GM23248 (cell line): ENCODE data around the gene TDO2. TPM values are rescaled to one million over a fixed set of nuclear protein-coding genes. Genes with fewer than 3 reads are reported as not detected.
"Not testable (repeated sequence)": the region's sequence is repeated elsewhere in the genome, so short reads cannot be mapped to it uniquely, and the experiment has no call there.

Experiments used
- DNase-seq: peaks from one replicate; pipeline ENCODE4 v3.0.0-alpha.2; 2015
- H2AFZ ChIP-seq: fragments of 200-600 bp; sonication (generic); 2 replicates; pipeline ENCODE4 v1.6.1; 2016; ENCODE audit warnings: antibody characterized with exemption
- H3F3A ChIP-seq: fragments of 200-600 bp; sonication (generic); 2 replicates; pipeline ENCODE4 v1.6.1; 2016; ENCODE audit warnings: mild to moderate bottlenecking, antibody characterized with exemption, mixed run types; ENCODE audit not compliant: insufficient read depth
- H3K27ac ChIP-seq: fragments of 200-600 bp; sonication (generic); 2 replicates; pipeline ENCODE4 v1.5.1; 2016; ENCODE audit warnings: mild to moderate bottlenecking
- H3K27me3 ChIP-seq: fragments of 200-600 bp; sonication (generic); replicated peaks from 2 replicates; pipeline ENCODE4 v1.6.1; 2016; ENCODE audit warnings: mild to moderate bottlenecking; ENCODE audit not compliant: insufficient read depth
- H3K36me3 ChIP-seq: fragments of 200-600 bp; sonication (generic); 2 replicates; pipeline ENCODE4 v1.6.1; 2016; ENCODE audit warnings: low read depth, mild to moderate bottlenecking
- H3K4me1 ChIP-seq: fragments of 200-600 bp; sonication (generic); 2 replicates; pipeline ENCODE4 v1.6.1; 2016; ENCODE audit warnings: mild to moderate bottlenecking; ENCODE audit not compliant: insufficient read depth
- H3K4me2 ChIP-seq: fragments of 200-600 bp; sonication (generic); one replicate; pipeline ENCODE4 v1.6.1; 2016; ENCODE audit warnings: mild to moderate bottlenecking; ENCODE audit not compliant: unreplicated experiment
- H3K4me3 ChIP-seq: fragments of 200-600 bp; sonication (generic); 2 replicates; pipeline ENCODE4 v1.5.1; 2016; ENCODE audit warnings: mild to moderate bottlenecking
- H3K79me2 ChIP-seq: fragments of 200-600 bp; sonication (generic); 2 replicates; pipeline ENCODE4 v1.6.1; 2016; ENCODE audit warnings: mild to moderate bottlenecking; ENCODE audit not compliant: insufficient read depth
- H3K9ac ChIP-seq: fragments of 200-600 bp; sonication (generic); 2 replicates; pipeline ENCODE4 v1.6.1; 2016; ENCODE audit warnings: mild to moderate bottlenecking
- H3K9me2 ChIP-seq: fragments of 200-600 bp; sonication (generic); 2 replicates; pipeline ENCODE4 v1.6.1; 2016; ENCODE audit warnings: mixed run types, mild to moderate bottlenecking, moderate library complexity; ENCODE audit not compliant: insufficient read depth
- H3K9me3 ChIP-seq: fragments of 200-600 bp; sonication (generic); one replicate; pipeline ENCODE4 v1.6.1; 2017; ENCODE audit warnings: low read depth
- H4K20me1 ChIP-seq: fragments of 200-600 bp; sonication (generic); 2 replicates; pipeline ENCODE4 v1.6.0; 2016; ENCODE audit not compliant: insufficient read depth
- EZH2 ChIP-seq: fragments of 200-600 bp; sonication (generic); IDR thresholded peaks from 2 replicates; pipeline ENCODE4 v1.6.1; 2018; ENCODE audit warnings: antibody characterized with exemption, mild to moderate bottlenecking; ENCODE audit not compliant: insufficient read depth, poor library complexity, severe bottlenecking
- EZH2phosphoT487 ChIP-seq: fragments of 200-600 bp; sonication (generic); IDR thresholded peaks from 2 replicates; pipeline ENCODE4 v1.6.1; 2018; ENCODE audit warnings: antibody characterized with exemption, moderate library complexity, mild to moderate bottlenecking, low read depth; ENCODE audit not compliant: insufficient read depth
- WGBS, 2 experiments: methylation state at CpG; one replicate each; pipeline ENCODE4 v1.1.6; 2015 to 2017; ENCODE audit warnings: low lambda C conversion rate in 2 of 2, low coverage in 1 of 2; ENCODE audit errors: missing lambda C conversion rate in 2 of 2; 5-methylcytosine and 5-hydroxymethylcytosine counted together
- in situ Hi-C: fragments of 300-500 bp; cut with MboI; formaldehyde crosslinking; loops from 2 replicates; pipeline ENCODE4 v1.15.0; 2020
- polyA plus RNA-seq: library from polyadenylated mRNA; unstranded; fragments of >200 nt; fragmentation: Nextera tagmentation; extraction: Ambion mirVana; gene quantifications from 2 replicates; pipeline ENCODE4 v1.2.1, GENCODE V29; 2016
- total RNA-seq: library from RNA; depleted of rRNA; stranded (reverse); fragments of >200 nt; shearing (Covaris generic); gene quantifications from 2 replicates; pipeline ENCODE4 v1.2.3, GENCODE V29; 2014

TDO2 gene
- total and polyA plus RNA-seq, 2 experiments from 2014 or later: not detected

- WGBS, 2 experiments: 36 to 41% methylated on average over 2 of the region's 2 CpGs
Observed at GRCh38 chr4:155930330-155930729, 26.8 kb downstream of the TDO2 start.

GRCh38 chr4:155931634-155932033, 28.1 kb downstream of the TDO2 start:
- Histone ChIP-seq H3K4me3 (no peak overlapping the region), H3K9me3 (no peaks in the 10 kb centered on the region), H3K27me3 (no peaks in the 10 kb centered on the region), H3K79me2 (no peaks in the 10 kb centered on the region), H4K20me1 (no peaks in the 10 kb centered on the region), H3K4me1 (no peaks in the 10 kb centered on the region), H3K9me2 (no peaks in the 10 kb centered on the region), H3K27ac (no peak overlapping the region), H3K36me3 (no peaks in the 10 kb centered on the region), H3K4me2 (no peak overlapping the region), H2AFZ (no peak overlapping the region), H3F3A (no peaks in the 10 kb centered on the region), H3K9ac (no peak overlapping the region)
- no peak for TF ChIP-seq EZH2phosphoT487
- no peak for TF ChIP-seq EZH2
- 82 to 83% methylated on average over 4 of the region's 4 CpGs for WGBS, 2 experiments
- in situ Hi-C loops: loop anchor here (25.0 kb wide), 1 partner anchor 494 kb away; no protein-coding TSS in a partner anchor
- no peak for DNase-seq

More at GRCh38 chr4:155930330-155930729, 26.8 kb downstream of the TDO2 start:
- Histone ChIP-seq H4K20me1 (no peaks in the 10 kb centered on the region), H3K27ac (no peak overlapping the region), H3K9me2 (no peaks in the 10 kb centered on the region), H3K4me1 (no peaks in the 10 kb centered on the region), H2AFZ (no peak overlapping the region), H3K9me3 (no peaks in the 10 kb centered on the region), H3K4me2 (no peak overlapping the region), H3K27me3 (no peaks in the 10 kb centered on the region), H3K9ac (no peak overlapping the region), H3K79me2 (no peaks in the 10 kb centered on the region), H3F3A (no peaks in the 10 kb centered on the region), H3K36me3 (no peaks in the 10 kb centered on the region), H3K4me3 (no peak overlapping the region)
- TF ChIP-seq EZH2phosphoT487 (no peak), EZH2 (no peak)
- in situ Hi-C loops: loop anchor here (25.0 kb wide), 1 partner anchor 493 kb away; no protein-coding TSS in a partner anchor
- no peak for DNase-seq

GRCh38 chr4:155934634-155935033, 31.1 kb downstream of the TDO2 start:
- not testable (repeated sequence) for H3K9me3 ChIP-seq, H3K27me3 ChIP-seq, H3F3A ChIP-seq, H3K4me1 ChIP-seq, H3K9me2 ChIP-seq, H3K4me2 ChIP-seq, H2AFZ ChIP-seq, H3K9ac ChIP-seq, DNase-seq, H3K79me2 ChIP-seq, H4K20me1 ChIP-seq, H3K27ac ChIP-seq, H3K4me3 ChIP-seq, H3K36me3 ChIP-seq
- WGBS, 2 experiments: 78 to 87% methylated on average over 4 of the region's 4 CpGs
- in situ Hi-C loops: loop anchor here (25.0 kb wide), 1 partner anchor 497 kb away; no protein-coding TSS in a partner anchor

DNA sequence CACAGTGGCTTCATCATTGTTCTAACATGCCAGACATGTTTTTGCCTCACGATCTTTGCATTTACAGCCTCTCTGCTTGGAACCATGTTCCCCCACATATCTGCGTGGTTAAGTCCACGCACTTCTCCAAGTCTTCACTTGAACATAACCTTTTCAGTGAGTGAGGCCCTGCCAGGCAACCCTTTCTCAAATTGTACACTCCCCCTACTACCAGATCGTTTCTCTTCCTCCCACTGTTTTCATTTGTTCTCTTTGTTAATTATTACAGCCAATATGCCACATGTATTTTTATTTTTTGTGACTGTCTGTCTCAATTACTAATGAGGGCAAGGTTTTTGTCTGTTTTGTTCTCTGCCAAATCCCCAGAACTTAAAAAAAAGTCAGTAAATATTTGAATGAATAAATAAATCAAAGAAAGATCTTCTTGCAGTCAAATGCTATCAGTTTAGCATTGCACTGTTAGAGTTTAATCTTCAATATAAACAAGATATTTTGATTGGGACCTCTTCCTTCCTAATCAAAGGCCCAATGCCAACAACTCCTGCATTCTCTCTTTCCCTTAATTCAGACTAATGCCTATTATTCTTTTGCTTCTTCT, 32.0 kb downstream of the TDO2 start:
- no peak for DNase-seq
- Histone ChIP-seq H3K9me3 (no peaks in the 10 kb centered on the region), H3K9me2 (no peaks in the 10 kb centered on the region), H3K9ac (no peak overlapping the region), H3K4me2 (no peak overlapping the region), H3K4me1 (no peaks in the 10 kb centered on the region), H3K27ac (no peak overlapping the region), H2AFZ (no peak overlapping the region), H3K27me3 (no peaks in the 10 kb centered on the region), H4K20me1 (no peaks in the 10 kb centered on the region), H3K4me3 (no peak overlapping the region), H3F3A (no peaks in the 10 kb centered on the region), H3K79me2 (no peaks in the 10 kb centered on the region), H3K36me3 (no peaks in the 10 kb centered on the region)
- WGBS, 2 experiments: 59 to 64% methylated on average over 4 of the region's 4 CpGs
- TF ChIP-seq EZH2 (no peak), EZH2phosphoT487 (no peak)
- in situ Hi-C loops: loop anchor here (25.0 kb wide), 1 partner anchor 498 kb away; no protein-coding TSS in a partner anchor
